ENCODE results near the gene SDK1. TPM values are rescaled to one million over a fixed set of nuclear protein-coding genes. Genes with fewer than 3 reads are reported as not detected.
"Not testable (repeated sequence)": the region's sequence is repeated elsewhere in the genome, so short reads cannot be mapped to it uniquely, and the experiment has no call there.

Gene SDK1
- total RNA-seq, 1 experiment from 2014 or later = 9.3 TPM

GRCh38 chr7:4308205-4308590 is 1007.1 kb downstream of the SDK1 start:
- no peak overlapping the region for H3K27ac Mint-ChIP-seq
- POLR2A ChIA-PET = no interaction called here
- TF ChIP-seq AFF4 (CRISPR knock-in tag; IDR thresholded peaks at IDR 0.05; ENCODE audit: borderline replicate concordance) = no peak
- no peak for TF ChIP-seq GTF2I (CRISPR knock-in tag; conservative IDR thresholded peaks at IDR 0.05)
- TF ChIP-seq, protein P1, sequence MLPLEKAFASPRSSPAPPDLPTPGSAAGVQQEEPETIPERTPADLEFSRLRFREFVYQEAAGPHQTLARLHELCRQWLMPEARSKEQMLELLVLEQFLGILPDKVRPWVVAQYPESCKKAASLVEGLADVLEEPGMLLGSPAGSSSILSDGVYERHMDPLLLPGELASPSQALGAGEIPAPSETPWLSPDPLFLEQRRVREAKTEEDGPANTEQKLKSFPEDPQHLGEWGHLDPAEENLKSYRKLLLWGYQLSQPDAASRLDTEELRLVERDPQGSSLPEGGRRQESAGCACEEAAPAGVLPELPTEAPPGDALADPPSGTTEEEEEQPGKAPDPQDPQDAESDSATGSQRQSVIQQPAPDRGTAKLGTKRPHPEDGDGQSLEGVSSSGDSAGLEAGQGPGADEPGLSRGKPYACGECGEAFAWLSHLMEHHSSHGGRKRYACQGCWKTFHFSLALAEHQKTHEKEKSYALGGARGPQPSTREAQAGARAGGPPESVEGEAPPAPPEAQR (CRISPR knock-in tag; IDR thresholded peaks at IDR 0.05) = no peak
- TF ChIP-seq TCF7 (CRISPR knock-in tag; IDR thresholded peaks at IDR 0.05; ENCODE audit: low read depth) = no peak
- TF ChIP-seq, protein P2, sequence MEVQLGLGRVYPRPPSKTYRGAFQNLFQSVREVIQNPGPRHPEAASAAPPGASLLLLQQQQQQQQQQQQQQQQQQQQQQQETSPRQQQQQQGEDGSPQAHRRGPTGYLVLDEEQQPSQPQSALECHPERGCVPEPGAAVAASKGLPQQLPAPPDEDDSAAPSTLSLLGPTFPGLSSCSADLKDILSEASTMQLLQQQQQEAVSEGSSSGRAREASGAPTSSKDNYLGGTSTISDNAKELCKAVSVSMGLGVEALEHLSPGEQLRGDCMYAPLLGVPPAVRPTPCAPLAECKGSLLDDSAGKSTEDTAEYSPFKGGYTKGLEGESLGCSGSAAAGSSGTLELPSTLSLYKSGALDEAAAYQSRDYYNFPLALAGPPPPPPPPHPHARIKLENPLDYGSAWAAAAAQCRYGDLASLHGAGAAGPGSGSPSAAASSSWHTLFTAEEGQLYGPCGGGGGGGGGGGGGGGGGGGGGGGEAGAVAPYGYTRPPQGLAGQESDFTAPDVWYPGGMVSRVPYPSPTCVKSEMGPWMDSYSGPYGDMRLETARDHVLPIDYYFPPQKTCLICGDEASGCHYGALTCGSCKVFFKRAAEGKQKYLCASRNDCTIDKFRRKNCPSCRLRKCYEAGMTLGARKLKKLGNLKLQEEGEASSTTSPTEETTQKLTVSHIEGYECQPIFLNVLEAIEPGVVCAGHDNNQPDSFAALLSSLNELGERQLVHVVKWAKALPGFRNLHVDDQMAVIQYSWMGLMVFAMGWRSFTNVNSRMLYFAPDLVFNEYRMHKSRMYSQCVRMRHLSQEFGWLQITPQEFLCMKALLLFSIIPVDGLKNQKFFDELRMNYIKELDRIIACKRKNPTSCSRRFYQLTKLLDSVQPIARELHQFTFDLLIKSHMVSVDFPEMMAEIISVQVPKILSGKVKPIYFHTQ (CRISPR knock-in tag; IDR thresholded peaks at IDR 0.05) = no peak
- no peak for TF ChIP-seq JUN (CRISPR knock-in tag; IDR thresholded peaks at IDR 0.05)
- TF ChIP-seq SMAD4 (CRISPR knock-in tag; IDR thresholded peaks at IDR 0.05) = no peak
- no peak for TF ChIP-seq STAT6 (CRISPR knock-in tag; conservative IDR thresholded peaks at IDR 0.05; ENCODE audit: low read depth)
- TF ChIP-seq RORB (CRISPR knock-in tag; IDR thresholded peaks at IDR 0.05) = no peak
- no peak for TF ChIP-seq ZNF396 (CRISPR knock-in tag; IDR thresholded peaks at IDR 0.05; ENCODE audit: borderline replicate concordance)
- TF ChIP-seq ELF4 (CRISPR knock-in tag; IDR thresholded peaks at IDR 0.05; ENCODE audit: low read depth) = no peak
- TF ChIP-seq ZNF281 (CRISPR knock-in tag; IDR thresholded peaks at IDR 0.05) = no peak
- no peak overlapping the region for H3K4me3 Mint-ChIP-seq
- CTCF ChIA-PET = interaction anchor here (0.7 kb wide), 1 partner anchor 213 kb away, joined by 3 read pairs; no protein-coding TSS in a partner anchor
- H3K4me1 Mint-ChIP-seq = peaks cover 11% of the 10 kb centered on the region
- ATAC-seq = peak; percentile 18
- DNase-seq (ENCODE audit: low spot score) = no peak
- H3K36me3 Mint-ChIP-seq = no peaks in the 10 kb centered on the region
- H3K9me3 Mint-ChIP-seq = peaks cover 9% of the 10 kb centered on the region; the same call in 1 of the 2 replicates
- H3K27me3 Mint-ChIP-seq (ENCODE audit: low read depth) = peaks cover 60% of the 10 kb centered on the region

DNA sequence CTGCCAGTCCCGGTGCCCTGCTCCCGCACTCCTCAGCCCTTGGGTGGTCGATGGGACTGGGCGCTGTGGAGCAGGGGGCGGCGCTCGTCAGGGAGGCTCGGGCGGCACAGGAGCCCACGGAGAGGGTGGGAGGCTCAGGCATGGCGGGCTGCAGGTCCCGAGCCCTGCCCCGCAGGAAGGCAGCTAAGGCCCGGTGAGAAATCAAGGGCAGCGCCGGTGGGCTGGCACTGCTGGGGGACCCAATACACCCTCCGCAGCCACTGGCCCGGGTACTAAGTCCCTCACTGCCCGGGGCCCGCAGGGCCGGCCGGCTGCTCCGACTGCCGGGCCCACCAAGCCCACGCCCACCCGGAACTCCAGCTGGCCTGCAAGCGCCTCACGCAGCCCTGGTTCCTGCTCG is 1012.9 kb downstream of the SDK1 start:
- H3K9me3 Mint-ChIP-seq = peaks cover 14% of the 10 kb centered on the region
- H3K36me3 Mint-ChIP-seq; H3K4me3 Mint-ChIP-seq; DNase-seq (ENCODE audit: low spot score); POLR2A ChIA-PET; ATAC-seq; H3K4me1 Mint-ChIP-seq; H3K27ac Mint-ChIP-seq; CTCF ChIA-PET: not testable (repeated sequence)
- H3K27me3 Mint-ChIP-seq (ENCODE audit: low read depth) = peaks cover 28% of the 10 kb centered on the region

DNA sequence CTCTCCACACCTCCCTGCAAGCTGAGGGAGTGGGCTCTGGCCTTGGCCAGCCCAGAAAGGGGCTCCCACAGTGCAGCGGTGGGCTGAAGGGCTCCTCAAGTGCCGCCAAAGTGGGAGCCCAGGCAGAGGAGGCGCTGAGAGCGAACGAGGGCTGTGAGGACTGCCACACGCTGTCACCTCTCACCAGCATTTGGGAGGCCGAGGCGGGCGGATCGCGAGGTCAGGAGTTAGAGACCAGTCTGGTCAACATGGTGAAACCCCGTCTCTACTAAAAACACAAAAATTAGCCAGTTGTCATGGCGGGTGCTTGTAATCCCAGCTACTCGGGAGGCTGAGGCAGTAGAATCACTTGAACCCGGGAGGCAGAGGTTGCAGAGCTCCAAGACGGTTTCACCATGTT is 1013.3 kb downstream of the SDK1 start:
- CTCF ChIA-PET; H3K4me1 Mint-ChIP-seq; H3K27ac Mint-ChIP-seq; ATAC-seq; H3K4me3 Mint-ChIP-seq; POLR2A ChIA-PET; H3K36me3 Mint-ChIP-seq; DNase-seq (ENCODE audit: low spot score): not testable (repeated sequence)
- H3K27me3 Mint-ChIP-seq (ENCODE audit: low read depth) = peaks cover 24% of the 10 kb centered on the region
- peaks cover 14% of the 10 kb centered on the region for H3K9me3 Mint-ChIP-seq

Data from WTC11 (cell line).